Mucosa of stomach (tissue), 1 donor: ENCODE data around the gene GAS7.
"Not testable (repeated sequence)": the region's sequence is repeated elsewhere in the genome, so short reads cannot be mapped to it uniquely, and the experiment has no call there.

Experiments used
- H3K27me3 ChIP-seq: one replicate; pipeline ENCODE4 v1.7.0; 2013; ENCODE audit warnings: mild to moderate bottlenecking, low read length; ENCODE audit not compliant: control insufficient read depth, insufficient read depth
- H3K36me3 ChIP-seq: one replicate; pipeline ENCODE4 v1.7.0; 2013; ENCODE audit warnings: low read length; ENCODE audit not compliant: control insufficient read depth, insufficient read depth
- H3K4me1 ChIP-seq: one replicate; pipeline ENCODE4 v1.7.0; 2013; ENCODE audit warnings: mild to moderate bottlenecking, low read length; ENCODE audit not compliant: control insufficient read depth, insufficient read depth
- H3K4me3 ChIP-seq: one replicate; pipeline ENCODE4 v1.7.0; 2013; ENCODE audit warnings: low read length
- H3K9ac ChIP-seq: one replicate; pipeline ENCODE4 v1.7.0; 2013; ENCODE audit warnings: mild to moderate bottlenecking, low read length, moderate library complexity
- H3K9me3 ChIP-seq: one replicate; pipeline ENCODE4 v1.7.0; 2013; ENCODE audit warnings: mild to moderate bottlenecking, low read length, moderate library complexity; ENCODE audit not compliant: control insufficient read depth
- donor health status: Pancreatic carcinoma.

The GAS7 gene

DNA sequence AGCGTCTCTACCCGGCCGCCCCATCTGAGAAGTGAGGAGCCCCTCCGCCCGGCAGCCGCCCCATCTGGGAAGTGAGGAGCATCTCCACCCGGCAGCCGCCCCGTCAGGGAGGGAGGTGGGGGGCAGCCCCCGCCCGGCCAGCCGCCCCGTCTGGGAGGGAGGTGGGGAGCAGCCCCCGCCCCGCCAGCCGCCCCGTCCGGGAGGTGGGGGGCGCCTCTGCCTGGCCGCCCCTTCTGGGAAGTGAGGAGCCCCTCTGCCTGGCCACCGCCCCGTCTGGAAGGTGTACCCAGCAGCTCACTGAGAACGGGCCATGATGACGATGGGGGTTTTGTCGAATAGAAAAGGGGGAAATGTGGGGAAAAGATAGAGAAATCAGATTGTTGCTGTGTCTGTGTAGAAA is 140.9 kb downstream of the GAS7 start:
- not testable (repeated sequence) for H3K9me3 ChIP-seq, H3K4me1 ChIP-seq, H3K36me3 ChIP-seq, H3K27me3 ChIP-seq, H3K4me3 ChIP-seq, H3K9ac ChIP-seq

DNA sequence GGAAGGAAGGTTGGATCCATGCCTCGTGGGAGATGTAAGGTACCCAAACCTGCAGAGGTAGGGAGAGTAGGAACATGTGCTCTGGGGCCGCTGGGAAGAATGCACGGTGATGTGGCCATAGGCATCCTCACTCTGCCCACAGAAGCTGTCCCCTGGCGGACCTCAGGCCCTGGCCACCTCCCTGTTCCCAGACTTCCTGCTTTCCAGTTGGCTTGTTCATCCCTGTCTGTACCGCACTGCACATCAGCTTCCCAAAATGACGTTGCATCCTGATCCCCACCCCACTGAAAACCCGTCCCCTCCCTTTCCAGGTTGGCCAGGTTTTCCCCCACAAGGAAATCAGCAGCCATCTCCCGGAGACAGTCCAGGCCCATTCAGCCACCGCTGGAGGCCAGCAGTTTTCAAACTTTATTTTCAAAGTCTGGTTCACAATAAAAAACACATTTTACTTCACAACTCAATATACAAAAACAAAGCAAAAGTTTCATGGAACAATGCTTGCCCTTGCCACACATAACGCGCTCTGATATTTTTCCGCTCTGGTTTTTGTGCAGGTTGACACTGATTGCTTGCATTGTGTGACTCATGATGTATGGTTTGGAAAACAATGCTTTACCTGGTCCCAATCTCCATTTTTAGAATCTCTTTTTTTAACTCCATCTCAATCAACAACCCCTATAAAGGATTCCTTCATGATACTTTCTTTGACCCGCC is 143.0 kb downstream of the GAS7 start:
- H3K9me3 ChIP-seq, result no peaks in the 10 kb centered on the region
- H3K4me1 ChIP-seq, result no peaks in the 10 kb centered on the region
- no peaks in the 10 kb centered on the region for H3K36me3 ChIP-seq
- no peak overlapping the region for H3K9ac ChIP-seq
- H3K27me3 ChIP-seq, result no peaks in the 10 kb centered on the region
- H3K4me3 ChIP-seq, result no peak overlapping the region

DNA sequence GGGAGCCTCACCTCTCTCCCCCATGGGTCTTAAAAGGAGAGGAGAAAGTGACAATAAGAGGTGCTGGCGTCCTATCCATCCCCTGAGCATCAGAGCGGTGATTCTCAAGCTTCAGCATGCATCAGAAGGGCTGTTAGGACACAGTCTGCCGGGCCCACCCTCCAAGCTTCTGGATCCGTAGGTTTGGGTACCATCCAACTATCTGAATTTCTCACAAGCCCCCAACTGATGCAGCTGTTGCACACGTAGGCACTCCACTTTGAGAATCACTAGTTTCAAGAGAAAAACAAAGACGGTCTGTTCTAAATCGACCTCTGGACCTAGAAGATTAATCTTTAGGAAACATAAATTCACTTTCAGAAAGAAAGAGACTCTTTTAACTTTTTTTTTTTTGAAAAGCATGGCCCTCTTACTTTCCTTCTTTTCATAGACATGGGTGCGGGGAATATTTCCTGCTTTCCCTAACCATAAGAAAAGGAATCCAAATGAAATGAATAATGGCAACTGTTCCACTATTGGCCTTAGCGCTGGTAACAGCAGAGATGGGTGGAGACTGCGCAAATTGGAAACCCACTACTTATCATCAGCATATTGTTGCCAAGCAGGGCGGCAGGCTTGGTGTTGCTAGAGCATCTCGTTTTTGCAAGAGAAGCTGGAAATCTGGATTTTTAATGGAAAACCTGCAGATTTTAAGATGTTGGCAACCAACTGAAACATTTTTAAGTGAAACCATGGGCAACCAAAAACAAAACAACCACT is 144.4 kb downstream of the GAS7 start:
- H3K9me3 ChIP-seq, result no peaks in the 10 kb centered on the region
- no peaks in the 10 kb centered on the region for H3K4me1 ChIP-seq
- H3K4me3 ChIP-seq, result no peak overlapping the region
- no peaks in the 10 kb centered on the region for H3K36me3 ChIP-seq
- H3K27me3 ChIP-seq, result no peaks in the 10 kb centered on the region
- no peak overlapping the region for H3K9ac ChIP-seq

DNA sequence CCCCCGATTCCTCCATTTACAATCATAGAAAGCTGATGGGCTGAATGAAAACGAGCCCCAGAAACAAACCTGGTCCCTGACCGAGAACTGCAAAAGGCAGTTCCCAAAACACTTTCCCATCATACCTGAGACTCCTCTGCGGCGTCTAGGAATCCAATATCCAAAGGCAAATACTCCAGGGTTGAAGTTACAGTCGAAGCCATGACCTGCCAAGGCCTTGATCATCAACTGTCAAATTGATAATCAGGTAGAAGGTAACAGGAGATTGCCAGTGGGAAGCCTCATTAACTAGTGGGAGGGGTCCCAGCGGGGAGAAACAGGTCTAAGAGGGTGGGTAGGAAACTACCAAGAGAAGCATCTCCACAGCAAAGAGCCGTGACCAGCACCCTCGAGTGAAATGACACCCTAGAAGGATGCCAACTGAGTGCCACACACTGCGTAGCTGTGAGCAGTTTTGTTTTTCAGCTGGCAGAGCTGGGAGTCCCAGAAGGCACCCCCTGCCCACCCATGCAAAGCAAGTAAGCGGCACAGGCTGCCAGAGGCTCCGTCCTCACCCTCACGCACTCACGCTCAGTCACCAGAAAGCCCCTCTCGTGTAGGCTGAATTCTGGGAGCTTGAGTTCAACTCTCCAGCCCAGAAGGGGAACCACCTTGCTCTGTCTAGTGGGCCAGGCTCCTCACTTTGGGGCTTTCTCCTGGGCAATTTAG is 146.1 kb downstream of the GAS7 start:
- H3K36me3 ChIP-seq, result no peaks in the 10 kb centered on the region
- H3K9ac ChIP-seq, result no peak overlapping the region
- H3K4me1 ChIP-seq, result no peaks in the 10 kb centered on the region
- no peak overlapping the region for H3K4me3 ChIP-seq
- H3K9me3 ChIP-seq, result no peaks in the 10 kb centered on the region
- no peaks in the 10 kb centered on the region for H3K27me3 ChIP-seq

DNA sequence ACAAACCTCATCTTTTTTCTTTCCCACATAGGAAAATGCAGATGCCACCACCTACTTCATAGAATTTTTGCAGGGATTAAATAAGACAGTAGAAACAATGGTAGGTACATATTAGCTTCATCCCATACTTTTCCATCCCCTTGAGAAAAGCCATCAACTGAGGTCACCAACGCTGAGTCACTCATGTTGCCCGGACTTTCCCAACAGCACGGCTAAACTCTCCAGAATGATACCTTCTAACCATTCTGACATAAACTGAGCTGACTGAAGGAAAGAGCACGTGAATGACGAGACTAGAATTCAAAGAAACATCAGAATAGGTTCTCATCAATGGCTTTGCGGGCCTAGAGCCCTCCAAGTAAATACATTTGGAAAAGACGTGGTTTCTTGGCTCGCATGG is 147.3 kb downstream of the GAS7 start:
- no peaks in the 10 kb centered on the region for H3K9me3 ChIP-seq
- no peak overlapping the region for H3K9ac ChIP-seq
- H3K27me3 ChIP-seq, result no peaks in the 10 kb centered on the region
- no peak overlapping the region for H3K4me3 ChIP-seq
- no peaks in the 10 kb centered on the region for H3K4me1 ChIP-seq
- H3K36me3 ChIP-seq, result no peaks in the 10 kb centered on the region

DNA sequence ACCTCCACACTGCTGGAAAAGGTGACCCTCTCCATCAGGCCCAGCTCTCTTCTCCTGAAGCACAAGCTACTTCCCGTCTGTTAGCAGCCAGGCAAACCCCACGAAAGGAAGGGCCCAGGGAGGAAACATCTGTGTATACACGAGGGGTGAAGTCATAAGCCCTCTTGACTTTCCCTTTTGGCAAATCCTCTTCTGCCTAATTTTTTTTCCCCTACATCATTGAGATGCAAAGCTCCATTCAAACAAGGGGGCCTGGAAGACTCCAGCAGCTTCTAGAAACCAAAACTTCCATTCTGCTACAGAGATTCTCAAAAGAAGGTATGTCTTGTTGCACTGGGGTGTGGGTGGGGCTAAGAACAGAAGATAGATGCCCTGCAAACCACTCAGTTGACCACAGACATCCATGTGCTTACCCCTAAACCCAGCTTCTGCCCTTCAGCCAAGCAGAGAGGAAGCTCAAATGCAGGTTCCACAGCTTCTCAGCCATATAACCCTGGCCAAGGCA is 147.8 kb downstream of the GAS7 start:
- Histone ChIP-seq H3K4me1 (no peaks in the 10 kb centered on the region), H3K9me3 (no peaks in the 10 kb centered on the region), H3K27me3 (no peaks in the 10 kb centered on the region), H3K9ac (no peak overlapping the region), H3K4me3 (no peak overlapping the region), H3K36me3 (no peaks in the 10 kb centered on the region)

DNA sequence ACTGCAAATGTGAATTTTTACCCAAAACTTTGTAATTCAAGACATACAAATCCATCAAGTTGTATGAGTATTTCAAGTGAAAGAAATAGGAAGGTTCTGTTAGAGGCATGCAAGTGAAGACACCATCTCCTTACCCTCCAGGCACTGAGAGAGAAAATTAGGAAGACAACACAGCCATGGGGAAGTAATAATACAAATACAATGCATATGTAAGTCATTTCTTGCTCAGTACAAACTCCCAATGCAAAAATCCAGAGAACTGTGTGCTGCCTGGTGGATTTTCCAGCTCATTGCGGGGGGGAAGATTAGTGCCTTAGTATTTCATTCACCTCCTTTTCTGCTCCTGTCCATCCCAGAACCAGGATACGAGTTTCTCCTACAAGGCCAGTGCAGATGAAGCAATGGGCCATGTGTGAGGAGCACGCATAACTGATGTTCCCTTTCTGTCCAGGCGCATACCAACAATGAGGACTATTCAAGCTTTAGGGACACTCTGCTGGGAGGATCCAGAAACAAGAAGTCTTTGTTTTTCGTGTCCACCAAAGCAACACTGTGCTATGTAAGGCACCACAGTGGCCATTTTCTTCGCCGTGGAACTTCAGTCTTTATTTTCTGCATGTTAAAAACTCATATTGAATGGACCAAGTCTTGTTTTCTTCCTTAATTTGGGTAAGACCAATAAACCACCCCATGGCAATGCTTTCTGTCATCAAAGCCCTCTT is 149.6 kb downstream of the GAS7 start:
- H3K9ac ChIP-seq, result no peak overlapping the region
- H3K9me3 ChIP-seq, result no peaks in the 10 kb centered on the region
- H3K36me3 ChIP-seq, result no peaks in the 10 kb centered on the region
- H3K4me1 ChIP-seq, result no peaks in the 10 kb centered on the region
- no peaks in the 10 kb centered on the region for H3K27me3 ChIP-seq
- no peak overlapping the region for H3K4me3 ChIP-seq

DNA sequence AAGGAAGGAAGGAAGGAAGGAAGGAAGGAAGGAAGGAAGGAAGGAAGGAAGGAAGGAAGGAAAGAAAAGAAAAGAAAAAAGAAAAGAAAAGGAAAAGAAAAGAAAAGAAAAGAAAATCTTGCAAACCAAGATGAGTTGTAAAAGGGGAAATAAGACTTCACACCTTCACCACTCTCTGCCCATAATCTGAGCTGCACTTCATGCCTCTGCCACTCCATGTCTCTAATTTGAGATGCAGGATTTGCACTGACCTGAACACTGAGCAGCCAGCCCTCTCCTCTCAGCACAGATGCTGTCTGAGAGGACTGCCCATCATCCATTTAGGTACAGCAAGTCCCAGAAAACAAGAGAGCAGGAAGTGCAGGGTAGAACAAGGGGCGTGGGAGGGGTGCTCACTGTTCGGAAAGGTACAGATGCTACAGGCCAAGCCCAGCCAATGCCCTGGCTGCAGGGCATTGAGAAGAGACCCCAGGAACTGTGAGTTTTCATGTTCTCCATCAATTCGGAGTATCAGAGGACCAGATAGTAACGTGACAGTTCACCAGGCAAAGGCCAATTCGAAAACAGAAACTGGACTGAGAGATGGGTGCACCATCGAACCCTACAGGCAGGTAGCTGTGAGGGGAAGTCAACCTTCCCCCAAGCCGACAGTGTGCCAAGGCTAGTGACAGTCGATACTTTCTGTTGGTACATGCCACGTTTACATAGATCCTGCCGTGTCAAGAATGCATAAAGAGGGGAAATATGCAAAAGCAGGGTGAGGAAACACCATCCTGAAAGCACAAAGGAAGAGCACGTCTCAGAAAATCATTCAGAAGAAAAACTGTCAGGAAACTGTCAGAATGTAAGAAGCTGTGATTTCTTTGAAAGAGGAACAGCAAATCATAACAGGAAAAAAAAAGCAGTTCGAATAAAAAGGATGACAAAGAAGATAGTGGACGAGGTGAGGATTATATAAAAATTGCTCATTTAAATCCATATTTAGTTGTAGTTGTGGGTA is 151.3 kb downstream of the GAS7 start:
- Histone ChIP-seq H3K9me3 (no peaks in the 10 kb centered on the region), H3K4me1 (no peaks in the 10 kb centered on the region), H3K9ac (no peak overlapping the region), H3K27me3 (no peaks in the 10 kb centered on the region), H3K36me3 (no peaks in the 10 kb centered on the region), H3K4me3 (no peak overlapping the region)

DNA sequence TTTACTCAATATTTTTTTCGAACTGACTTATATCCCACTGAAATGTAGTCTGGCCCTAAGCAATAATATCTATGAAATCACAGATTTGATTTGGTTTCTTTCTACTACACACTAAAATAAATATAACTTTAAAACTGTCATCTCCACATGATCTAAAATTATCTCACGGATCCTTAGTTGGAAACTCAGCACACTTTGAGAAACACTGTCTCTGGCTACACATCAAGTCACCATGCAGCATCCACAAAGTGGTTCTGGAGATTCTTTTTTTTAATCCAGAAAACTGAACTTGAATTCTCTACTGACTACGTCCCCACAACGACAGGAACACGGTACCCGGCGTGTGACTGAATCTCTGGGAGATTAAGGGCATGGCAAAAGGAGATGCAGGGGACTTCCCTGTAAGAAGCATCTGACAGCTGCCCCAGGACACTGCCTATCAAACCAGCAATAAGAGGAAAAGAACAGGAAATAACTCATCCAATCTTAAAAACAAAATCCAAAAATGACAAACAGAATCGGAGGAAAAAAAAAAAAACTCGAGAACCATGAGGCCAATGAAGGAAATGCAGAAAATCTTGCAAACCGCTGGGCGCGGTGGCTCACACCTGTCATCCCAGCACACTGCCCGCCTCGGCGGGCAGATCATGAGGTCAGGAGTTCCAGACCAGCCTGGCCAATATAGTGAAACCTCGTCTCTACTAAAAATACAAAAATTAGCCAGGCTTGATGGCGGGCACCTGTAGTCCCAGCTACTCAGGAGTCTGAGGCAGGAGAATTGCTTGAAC is 152.3 kb downstream of the GAS7 start:
- no peak overlapping the region for H3K9ac ChIP-seq
- no peaks in the 10 kb centered on the region for H3K36me3 ChIP-seq
- no peaks in the 10 kb centered on the region for H3K4me1 ChIP-seq
- no peaks in the 10 kb centered on the region for H3K9me3 ChIP-seq
- H3K4me3 ChIP-seq, result no peak overlapping the region
- H3K27me3 ChIP-seq, result no peaks in the 10 kb centered on the region

DNA sequence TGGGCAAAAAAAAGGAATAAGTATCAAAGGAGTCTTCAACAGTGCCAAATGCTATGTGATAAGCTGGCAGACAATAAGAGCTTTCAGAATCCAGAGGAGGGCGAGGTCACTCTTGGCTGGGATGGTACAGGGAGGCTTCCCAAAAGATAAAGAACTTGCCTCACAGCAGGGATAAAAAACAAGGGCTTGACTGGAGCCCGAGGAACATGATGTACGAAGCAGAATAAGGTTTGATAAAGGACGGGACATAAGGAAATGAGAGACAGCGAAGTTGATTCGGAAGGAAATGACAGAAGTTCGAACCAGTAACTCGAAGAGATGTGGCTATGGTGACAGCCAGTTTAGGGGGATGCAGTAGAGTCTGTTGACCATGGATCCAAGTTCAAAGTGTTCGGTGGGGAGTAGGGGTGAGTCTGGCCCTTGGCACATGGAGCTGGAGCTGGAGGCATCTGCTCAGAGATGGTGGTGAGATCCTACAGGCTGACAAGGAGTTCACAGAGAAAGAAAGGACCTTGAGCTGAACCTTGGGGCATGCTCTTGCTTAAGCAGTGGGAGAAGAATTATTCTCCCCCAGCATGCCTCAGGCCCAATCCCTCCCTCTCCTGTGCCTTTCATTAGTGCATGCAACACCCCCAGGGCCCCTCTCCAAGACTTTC is 155.7 kb downstream of the GAS7 start:
- Histone ChIP-seq H3K4me1 (no peaks in the 10 kb centered on the region), H3K9ac (no peak overlapping the region), H3K9me3 (no peaks in the 10 kb centered on the region), H3K4me3 (no peak overlapping the region), H3K36me3 (no peaks in the 10 kb centered on the region), H3K27me3 (no peaks in the 10 kb centered on the region)
